Stimulated activated CD8-positive, alpha-beta memory T cell treated with anti-CD3 and anti-CD28 coated beads, Interleukin-7, amount 100 ng/mL, for 1 hour (primary cell): ENCODE measurements around the gene RUSF1.
"Not testable (repeated sequence)": the region's sequence is repeated elsewhere in the genome, so short reads cannot be mapped to it uniquely, and the experiment has no call there.

ENCODE experiments used
- DNase-seq, 2 donors: peaks; one replicate each; pipeline ENCODE4 v3.0.0-alpha.2; 2020; ENCODE audit warnings: low read depth in 2 of 2

The RUSF1 gene

DNA sequence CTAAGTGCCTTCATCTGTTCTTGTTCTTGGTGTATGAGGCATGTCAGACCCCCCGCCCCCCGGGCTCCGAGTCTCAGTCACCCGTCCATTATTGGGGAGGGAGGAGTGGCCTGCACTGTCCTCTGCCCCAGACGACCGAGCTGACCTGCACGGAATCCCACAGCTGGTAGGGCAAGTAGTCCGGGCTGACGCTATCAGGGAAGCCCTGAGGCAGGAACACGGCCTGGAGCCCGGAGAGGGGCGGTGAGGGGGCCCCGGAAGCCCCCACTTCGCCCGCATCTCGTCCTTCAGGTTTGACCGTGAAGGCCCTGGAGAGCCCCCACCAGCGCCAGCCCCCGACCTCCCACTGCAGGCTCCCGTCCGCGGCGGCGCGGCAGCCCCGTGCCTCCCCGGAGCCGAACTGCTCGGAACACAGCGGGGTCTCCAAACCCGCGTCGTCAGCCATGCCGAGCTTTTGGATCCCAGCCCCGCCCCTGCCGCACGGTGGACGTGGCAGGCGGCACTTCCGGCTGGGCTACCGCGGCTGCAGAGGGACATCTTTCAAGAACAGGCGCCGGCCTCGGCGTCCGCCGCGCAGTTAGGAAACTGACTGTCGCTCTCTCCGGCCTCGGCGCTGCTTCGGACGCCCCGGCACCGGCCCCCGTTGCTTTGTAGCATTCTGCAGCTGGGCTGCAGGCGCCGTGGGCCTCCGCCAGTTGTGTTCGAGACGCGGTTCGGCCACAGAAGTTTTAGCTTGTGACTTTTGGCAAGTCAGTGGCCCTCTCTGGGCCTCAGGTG lies at the start of gene RUSF1:
Gene RUSF1, minus strand, starts transcription at position 463 of the 777 bp plus-strand sequence. Its CDS starts 18 bp downstream, at position 445.
- peak; percentile 54 to 57 for DNase-seq

GRCh38 chr16:31542763-31543162 lies 34.6 kb upstream of the RUSF1 start:
- no peak for DNase-seq

- DNase-seq = not testable (repeated sequence)
These were observed 31.6 kb upstream of the RUSF1 start for GRCh38 chr16:31539762-31540161.

GRCh38 chr16:31538243-31538598 lies 30.0 kb upstream of the RUSF1 start:
- DNase-seq = not testable (repeated sequence)

DNA sequence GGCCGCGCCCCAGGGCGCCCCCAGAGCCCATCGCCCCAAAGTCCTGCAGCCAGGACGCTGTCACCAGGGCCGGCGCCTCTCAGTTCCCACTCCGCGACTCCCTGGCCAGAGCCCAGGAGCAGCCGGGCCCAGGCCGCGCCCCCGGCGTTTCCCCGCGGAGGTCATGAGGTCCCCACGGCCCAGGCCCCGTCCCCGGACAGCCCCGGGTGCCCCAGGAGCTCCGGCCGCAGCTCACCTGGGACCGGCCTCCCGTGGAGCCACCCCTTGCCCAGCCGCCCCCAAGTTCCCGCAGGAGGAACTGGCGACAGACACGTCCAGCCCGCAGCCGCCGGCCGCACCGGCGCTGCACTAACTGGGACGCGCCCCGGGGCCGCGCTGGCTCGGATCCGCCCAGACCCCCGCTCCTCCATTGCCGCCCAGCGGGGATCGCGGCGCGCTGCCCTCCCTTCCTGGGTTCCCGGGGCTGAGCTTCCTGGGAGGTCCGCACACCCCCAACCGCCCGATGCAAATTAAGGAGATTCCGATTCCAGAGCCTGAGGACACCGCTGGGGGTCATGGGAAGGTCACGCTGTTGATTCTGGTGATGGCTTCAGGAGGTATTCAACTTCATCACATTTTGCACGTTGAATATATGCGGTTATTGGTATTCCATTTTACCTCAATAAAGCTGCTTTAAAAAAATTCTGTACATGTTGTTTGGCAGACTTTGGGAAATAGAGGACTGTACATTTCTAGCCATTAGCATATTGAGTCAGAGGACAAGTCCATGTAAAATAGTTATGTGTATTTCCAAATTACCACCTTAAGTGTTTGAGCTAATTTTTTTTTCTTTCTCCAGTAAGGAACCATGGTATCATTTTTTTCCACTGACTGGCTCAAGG lies 29.4 kb upstream of the RUSF1 start:
- no peak for DNase-seq

DNA sequence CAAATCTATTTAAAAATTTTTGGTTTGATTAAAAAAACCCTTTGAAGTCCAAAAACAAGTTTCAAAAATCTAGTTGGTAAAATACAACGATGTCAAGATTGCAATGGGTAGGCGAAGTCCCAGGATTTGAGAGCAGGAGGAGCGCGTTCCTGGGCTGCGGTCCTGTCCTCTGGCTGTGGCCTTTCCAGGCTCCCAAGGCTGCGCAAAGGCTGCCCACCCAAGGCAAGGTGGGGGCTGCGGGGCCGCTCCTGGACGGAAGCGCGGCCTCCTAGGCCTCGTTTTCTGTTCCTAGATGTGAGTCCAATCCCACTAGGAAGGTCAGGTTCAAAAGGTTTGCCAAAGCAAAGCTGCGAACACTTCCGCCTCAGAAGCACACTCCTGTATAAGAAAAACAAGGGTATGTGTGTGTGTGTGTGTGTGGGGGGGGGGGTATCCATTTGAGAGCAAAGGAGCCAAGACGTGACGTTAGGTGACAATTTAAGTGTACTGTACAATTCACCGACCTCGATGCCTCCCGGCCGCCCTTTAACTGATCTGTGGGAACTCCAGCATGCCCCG lies 28.7 kb upstream of the RUSF1 start:
- DNase-seq = no peak

GRCh38 chr16:31535737-31536136 lies 27.5 kb upstream of the RUSF1 start:
- no peak for DNase-seq

- DNase-seq = no peak
These were observed 24.7 kb upstream of the RUSF1 start for GRCh38 chr16:31532896-31533295.

GRCh38 chr16:31532120-31532519 lies 23.9 kb upstream of the RUSF1 start:
- no peak for DNase-seq

DNA sequence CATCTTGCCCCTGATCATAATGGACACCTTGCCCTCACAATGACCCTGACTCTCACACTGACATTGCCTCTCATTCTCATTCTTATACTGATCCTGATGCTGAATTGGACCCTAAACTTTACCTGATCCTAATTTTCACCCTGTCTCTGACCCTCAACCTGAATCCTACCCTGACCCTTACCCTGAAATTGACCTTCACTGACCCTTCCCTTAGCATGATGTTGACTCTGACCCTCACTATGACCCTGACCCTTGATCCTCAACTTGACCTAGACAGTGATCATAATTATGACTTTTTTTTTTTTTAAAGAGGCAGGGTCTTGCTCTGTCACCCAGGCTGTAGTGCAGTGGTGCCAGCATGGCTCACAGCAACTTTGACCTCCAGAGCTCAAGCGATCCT lies 22.9 kb upstream of the RUSF1 start:
- no peak for DNase-seq

GRCh38 chr16:31530405-31530804 lies 22.2 kb upstream of the RUSF1 start:
- DNase-seq = no peak

GRCh38 chr16:31529937-31530312 lies 21.7 kb upstream of the RUSF1 start:
- DNase-seq = no peak

DNA sequence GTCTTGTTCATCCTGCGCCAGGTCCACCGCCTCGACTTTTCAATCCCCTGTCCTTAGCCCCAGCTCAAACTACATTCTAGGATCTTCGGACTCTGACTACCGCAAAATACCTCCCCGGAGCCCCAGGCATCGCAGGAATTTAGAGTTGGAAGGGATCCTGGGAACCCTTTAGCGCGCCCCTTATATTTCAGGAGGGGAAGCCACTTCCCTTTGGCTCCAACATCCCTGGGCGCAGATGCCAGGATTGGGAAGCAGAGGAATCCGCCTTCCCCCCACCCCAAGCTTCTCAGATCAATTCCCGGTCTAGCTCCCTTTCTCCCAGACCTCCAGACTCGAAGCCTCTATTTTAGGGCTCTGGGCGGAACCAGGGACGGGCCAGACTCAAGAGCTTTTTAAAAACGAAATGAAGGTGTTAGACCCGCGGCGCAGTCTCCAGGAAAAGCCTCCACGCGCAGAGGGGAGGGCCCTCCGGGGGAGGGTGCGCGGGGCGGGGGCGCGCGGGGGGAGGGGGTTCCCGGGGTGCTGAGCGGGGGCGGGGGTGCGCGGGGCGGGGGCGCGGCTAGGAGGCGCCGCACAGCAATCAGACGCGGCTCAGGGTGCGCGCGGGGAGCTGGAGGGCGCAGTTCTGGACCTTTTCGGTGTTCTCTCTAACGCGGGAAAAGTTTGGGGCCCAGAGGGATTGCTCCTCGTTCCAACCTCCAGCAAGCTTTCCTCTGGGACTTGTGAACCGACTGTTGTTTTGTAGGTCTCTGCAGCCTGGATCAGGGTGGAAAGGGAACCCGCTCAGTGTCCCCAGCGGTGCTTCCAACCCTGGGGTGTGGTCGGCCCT lies 21.1 kb upstream of the RUSF1 start:
- DNase-seq = no peak

- DNase-seq = no peak
These were observed 20.4 kb upstream of the RUSF1 start for GRCh38 chr16:31528523-31529107.

- no peak for DNase-seq
These were observed 19.6 kb upstream of the RUSF1 start, which contains the start of gene AHSP for GRCh38 chr16:31527734-31528274. Gene AHSP, plus strand, starts transcription at chr16:31527900. Its CDS starts 240 bp downstream, at chr16:31528140.

GRCh38 chr16:31525113-31525512 lies 16.9 kb upstream of the RUSF1 start:
- no peak for DNase-seq

DNA sequence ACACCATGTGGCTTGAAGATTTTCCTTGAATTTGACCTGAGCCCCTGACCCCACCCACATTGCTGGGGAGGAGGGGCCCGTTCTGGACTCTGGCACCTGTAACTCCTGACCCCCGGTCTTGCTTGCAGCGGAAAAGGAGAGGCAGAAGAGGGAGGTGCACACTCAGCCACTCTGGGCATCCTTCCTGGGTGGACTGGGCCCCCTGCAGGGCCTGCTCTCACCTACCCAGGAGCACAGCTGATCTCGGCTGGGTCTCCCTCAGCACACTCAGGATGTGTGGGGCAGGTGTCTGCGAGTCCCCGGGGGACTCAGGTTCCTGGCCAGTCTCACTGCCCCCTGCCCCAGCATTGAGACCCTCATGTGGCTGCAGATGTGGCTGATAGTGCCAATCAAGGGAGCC lies 15.6 kb upstream of the RUSF1 start:
- DNase-seq = not testable (repeated sequence)

DNA sequence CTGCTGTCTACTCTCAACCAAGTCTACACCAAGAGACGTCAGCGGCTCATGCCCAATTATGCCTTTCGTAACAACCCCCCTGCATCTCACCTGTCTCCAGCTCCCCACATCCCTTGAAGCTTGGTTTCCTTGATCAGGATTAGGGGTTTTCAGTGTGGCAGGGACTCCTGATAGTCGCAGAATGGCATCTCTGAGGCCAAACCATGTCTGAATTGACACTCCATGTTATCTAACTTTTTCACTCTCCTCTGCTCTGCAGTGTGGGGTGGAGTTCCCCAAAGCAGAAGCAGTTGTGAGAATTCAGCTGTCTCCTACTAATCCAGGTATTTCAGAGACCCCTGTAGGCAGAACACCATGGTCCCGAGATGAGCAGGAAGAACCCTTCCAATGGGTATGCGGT lies 13.9 kb upstream of the RUSF1 start:
- no peak for DNase-seq

DNA sequence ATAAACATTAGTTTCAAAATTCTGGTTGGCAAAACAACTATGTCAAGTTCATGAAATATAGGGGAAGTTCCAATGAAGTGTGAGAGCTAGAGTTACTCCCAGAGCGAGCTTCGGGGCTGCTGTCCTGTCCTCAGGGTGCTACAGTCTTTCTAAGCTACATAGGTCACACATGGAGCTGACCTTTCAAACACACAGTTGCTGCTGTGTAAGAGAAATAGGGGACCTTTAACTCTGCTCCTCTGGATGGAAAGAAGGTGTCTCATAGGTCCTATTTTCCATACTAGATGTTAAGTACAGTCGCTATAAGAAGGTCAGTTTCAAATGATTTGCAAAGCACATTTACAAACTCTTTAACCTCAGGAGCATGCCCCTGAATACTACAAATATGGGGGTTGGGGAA lies 13.2 kb upstream of the RUSF1 start:
- no peak for DNase-seq

DNA sequence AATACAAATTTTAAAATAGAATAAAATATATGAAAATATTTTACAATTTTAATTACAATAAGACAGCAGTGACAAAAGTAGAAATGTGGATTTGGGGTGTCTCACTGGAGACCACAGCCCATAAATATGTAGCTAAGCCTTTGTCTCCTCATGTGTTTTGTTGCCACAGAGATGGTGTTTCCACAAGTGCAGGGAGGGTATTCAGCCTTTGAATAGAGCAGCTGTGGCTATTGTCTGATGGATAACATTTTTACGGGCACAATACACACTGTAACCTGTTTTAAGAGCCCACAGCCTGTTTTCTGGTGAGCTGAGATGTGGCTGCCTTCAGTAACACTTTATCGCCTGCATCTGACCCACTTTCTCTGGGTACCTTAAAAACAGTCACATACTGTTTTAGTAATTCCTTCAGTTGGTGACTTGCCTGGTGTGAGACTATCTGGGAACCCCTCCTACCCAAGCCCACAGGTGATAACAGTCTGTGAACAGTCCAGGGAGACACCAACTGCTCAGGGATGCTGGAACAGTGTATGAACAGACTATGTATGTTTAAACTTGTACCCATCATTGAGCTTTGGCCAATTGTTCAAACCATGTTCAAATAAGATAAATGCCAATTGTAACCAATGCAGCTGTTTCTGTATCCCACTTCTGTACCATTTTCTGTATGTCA lies 11.7 kb upstream of the RUSF1 start:
- DNase-seq = no peak
